Heart right ventricle (tissue), 16 donors: ENCODE data around the gene PGBD5. TPM values are rescaled to one million over a fixed set of nuclear protein-coding genes. Genes with fewer than 3 reads are reported as not detected.

Source experiments
- ATAC-seq, 8 donors: fragments of 200-7000 bp; cut with Tn5 transposase; one replicate each; pipeline ENCODE4 v1.9.1; 2020; ENCODE audit warnings: mild to moderate bottlenecking in 8 of 8, moderate library complexity in 8 of 8, moderate number of reproducible peaks in 1 of 8
- DNase-seq, 2 donors: peaks; one replicate each; pipeline ENCODE4 v3.0.0-alpha.2; 2020
- H3K27ac ChIP-seq, 10 donors: fragments of 200-600 bp; sonication (generic) in 2 of 10; one replicate each; pipeline versions ENCODE4 v1.5.0 to v1.8.0; 2020 to 2022; ENCODE audit warnings: mild to moderate bottlenecking in 3 of 10
- H3K27me3 ChIP-seq, 7 donors: fragments of 200-600 bp; one replicate each; pipeline ENCODE4 v1.8.0; 2021 to 2022; ENCODE audit warnings: mild to moderate bottlenecking in 2 of 7
- H3K36me3 ChIP-seq, 9 donors: fragments of 200-600 bp; sonication (generic) in 1 of 9; one replicate each; pipeline versions ENCODE4 v1.5.0 to v1.8.0; 2020 to 2022; ENCODE audit warnings: mild to moderate bottlenecking in 2 of 9
- H3K4me1 ChIP-seq, 9 donors: fragments of 200-600 bp; sonication (generic) in 1 of 9; one replicate each; pipeline versions ENCODE4 v1.5.0 to v1.8.0; 2020 to 2022; ENCODE audit warnings: mild to moderate bottlenecking in 4 of 9
- H3K4me3 ChIP-seq, 10 donors: fragments of 200-600 bp; sonication (generic) in 2 of 10; one replicate each; pipeline versions ENCODE4 v1.5.0 to v1.8.0; 2020 to 2022; ENCODE audit warnings: mild to moderate bottlenecking in 7 of 10, moderate library complexity in 2 of 10
- H3K9me3 ChIP-seq, 11 donors: fragments of 200-600 bp in 10 of 11; sonication (generic) in 2 of 11; one replicate each; pipeline versions ENCODE4 v1.5.0 to v1.8.0; 2013 to 2022; ENCODE audit warnings: mild to moderate bottlenecking in 2 of 11, control low read depth in 1 of 11, moderate library complexity in 1 of 11
- CTCF ChIP-seq, 9 donors: fragments of 200-600 bp; sonication (generic) in 2 of 9; IDR thresholded peaks; one replicate each; pipeline versions ENCODE4 v1.5.0 to v1.8.0; 2021 to 2022; ENCODE audit warnings: antibody characterized with exemption in 9 of 9, mild to moderate bottlenecking in 5 of 9, moderate library complexity in 1 of 9
- WGBS, 2 donors: extraction: QIAGEN DNeasy Blood & Tissue Kit; methylation state at CpG; one replicate each; pipeline ENCODE4 v1.1.7; 2013; ENCODE audit warnings: inconsistent platforms in 1 of 2; 5-methylcytosine and 5-hydroxymethylcytosine counted together
- intact Hi-C, 10 donors: fragments of 100-400 bp; cut with DNase I; formaldehyde crosslinking; loops; one replicate each; pipeline versions ENCODE4 v1.11.1 to v1.14.2; 2022
- polyA plus RNA-seq, 2 donors: library from polyadenylated mRNA; stranded (reverse); fragments of 200-250 nt; gene quantifications; one replicate each; pipeline ENCODE4 v1.2.3, GENCODE V29; 2013
- total RNA-seq, 10 donors: library from RNA; stranded (reverse); fragmentation: NEBNext Ultra II Directional in 3 of 10; extraction: Animal tissue kit (Norgen Biotek cat#: 25700) in 3 of 10; gene quantifications; one replicate each; pipeline versions ENCODE4 v1.2.1 to v1.2.4, GENCODE V29; 2021 to 2023
- donor health status: Arrhythmogenic right ventricular cardiomyopathy.
- donor health status: ischemic (EF 13 %, LVEDD 7.1; RV severe dilation, severe dysfunction).
- donor health status: healthy with polysubstance abuse.
- donor health status: DM: no; HTN: yes; CAD: no.
- donor health status: DM: no; HTN: no; CAD: no.
- donor health status: ischemic (EF 25% LVEDD 6.9; RV normal size, moderate dysfunction).
- donor health status: ischemic (EF 25% LVEDD 5.7; RV mildly dilated, moderate dysfunction).
- donor health status: healthy.
- donor health status: DM: yes; HTN: yes; CAD: no.
- donor health status: Ischemic cardiomyopathy.
- donor health status: ischemic (EF 35%, LVEDD 5.7; RV mildly dilated, moderate dysfunction).
- donor health status: nonischemic (EF 11% LVEDD 7.7; RV severe dilation, severe dysfunction).
- donor health status: DM: yes; HTN: yes; CAD: no.
- donor health status: PGD.
- donor health status: ischemic (EF 29% LVEDD 5.4; RV normal size, mild dysfunction).
- donor health status: nonischemic (EF 23%, LVEDD 6.1; RV moderate dilation, normal function).

The PGBD5 gene
- total and polyA plus RNA-seq, 12 donors = 0.52 to 11.4 (median 7.9) TPM

GRCh38 chr1:230312676-230313075 is 113.5 kb downstream of the PGBD5 start:
- intact Hi-C loops = loop anchor here in 4 of 10 donors (5.0 to 10.0 kb wide), 2 partner anchors 650 to 1058 kb away; no protein-coding TSS in a partner anchor
- Histone ChIP-seq H3K27me3 (peaks cover 0 to 19% (median 5%) of the 10 kb centered on the region in 7 donors), H3K4me1 (peaks cover 0 to 14% (median 5%) of the 10 kb centered on the region in 9 donors), H3K4me3 (no peak overlapping the region), H3K27ac (no peak overlapping the region), H3K36me3 (no peaks in the 10 kb centered on the region), H3K9me3 (no peaks in the 10 kb centered on the region)
- no peak for TF ChIP-seq CTCF (IDR thresholded peaks at IDR 0.05)
- WGBS, 2 donors = 67 to 74% methylated on average over 3 of the region's 3 CpGs
- DNase-seq = no peak
- ATAC-seq = no peak

- 34 to 35% methylated on average over 14 of the region's 14 CpGs for WGBS, 2 donors
- H3K9me3 ChIP-seq = no peaks in the 10 kb centered on the region
- H3K4me3 ChIP-seq = no peak overlapping the region
- DNase-seq = peak; percentile 72 to 74
- intact Hi-C loops = loop anchor here in 9 of 10 donors (1.0 to 10.0 kb wide), 4 partner anchors 648 to 1056 kb away; no protein-coding TSS in a partner anchor
- H3K27me3 ChIP-seq = peaks cover 0 to 18% (median 0%) of the 10 kb centered on the region in 7 donors
- TF ChIP-seq CTCF (IDR thresholded peaks at IDR 0.05) = peak; percentile 87 to 97 (median 95)
- peaks cover 0 to 19% (median 8%) of the 10 kb centered on the region in 9 donors for H3K4me1 ChIP-seq
- H3K27ac ChIP-seq = no peak overlapping the region
- H3K36me3 ChIP-seq = no peaks in the 10 kb centered on the region
- ATAC-seq = peak; percentile 82 to 94 (median 89)
Observed at GRCh38 chr1:230310381-230311163, 115.6 kb downstream of the PGBD5 start.

GRCh38 chr1:230309646-230310177 is 116.4 kb downstream of the PGBD5 start:
- H3K4me3 ChIP-seq = no peak overlapping the region
- WGBS, 2 donors = 96 to 97% methylated on average over 15 of the region's 15 CpGs
- intact Hi-C loops = loop anchor here (1.0 to 10.0 kb wide), 7 partner anchors 95 to 1055 kb away; partner anchors contain the start of gene ABCB10 (in 1 of the 10)
- no peaks in the 10 kb centered on the region for H3K9me3 ChIP-seq
- TF ChIP-seq CTCF (IDR thresholded peaks at IDR 0.05) = no peak
- H3K27ac ChIP-seq = no peak overlapping the region
- DNase-seq = no peak
- no peaks in the 10 kb centered on the region for H3K36me3 ChIP-seq
- H3K4me1 ChIP-seq = peaks cover 0 to 19% (median 8%) of the 10 kb centered on the region in 9 donors
- H3K27me3 ChIP-seq = peaks cover 0 to 18% (median 0%) of the 10 kb centered on the region in 7 donors
- ATAC-seq = no peak

GRCh38 chr1:230308821-230309220 is 117.3 kb downstream of the PGBD5 start:
- H3K27ac ChIP-seq = no peak overlapping the region
- H3K9me3 ChIP-seq = no peaks in the 10 kb centered on the region
- intact Hi-C loops = loop anchor here in 3 of 10 donors (10.0 kb wide), 3 partner anchors 94 to 754 kb away; partner anchors contain the start of gene ABCB10 (in 1 of the 3)
- peaks cover 0 to 15% (median 0%) of the 10 kb centered on the region in 7 donors for H3K27me3 ChIP-seq
- TF ChIP-seq CTCF (IDR thresholded peaks at IDR 0.05) = no peak
- DNase-seq (no peak), ATAC-seq (no peak)
- WGBS, 2 donors = 95 to 98% methylated on average over 17 of the region's 17 CpGs
- no peak overlapping the region for H3K4me3 ChIP-seq
- peaks cover 0 to 25% (median 8%) of the 10 kb centered on the region in 9 donors for H3K4me1 ChIP-seq
- H3K36me3 ChIP-seq = no peaks in the 10 kb centered on the region
